Peyer's patch (tissue), 4 donors: ENCODE results near the gene CCDC175.

Source experiments
- CTCF ChIP-seq, 6 experiments: fragments of 450-650 bp in 4 of 6; fragments of 200-600 bp in 2 of 6; sonication (generic) in 1 of 6; IDR thresholded peaks; one replicate each; pipeline ENCODE4 v1.5.1; 2017 to 2019; ENCODE audit warnings: antibody characterized with exemption in 6 of 6, mild to moderate bottlenecking in 3 of 6, moderate library complexity in 1 of 6
- POLR2A ChIP-seq, 2 donors: fragments of 450-650 bp; IDR thresholded peaks; one replicate each; pipeline ENCODE4 v1.5.1; 2017; ENCODE audit warnings: antibody characterized with exemption in 2 of 2, mild to moderate bottlenecking in 2 of 2, moderate library complexity in 2 of 2

GRCh38 chr14:59482541-59483331 lies 93.9 kb downstream of the CCDC175 start:
- TF ChIP-seq CTCF (IDR thresholded peaks at IDR 0.05) (no peak), POLR2A (IDR thresholded peaks at IDR 0.05) (no peak)
